Ramos (cell line): ENCODE results near the gene GLRX.

Experiments used
- in situ Hi-C: fragments of 300-500 bp; cut with MboI; formaldehyde crosslinking; loops from one replicate; pipeline ENCODE4 v1.14.3; 2022; ENCODE audit warnings: low sequenced_read_pairs; ENCODE audit not compliant: unreplicated experiment

GLRX gene

GRCh38 chr5:95788493-95788892 lies 34.0 kb downstream of the GLRX start:
- in situ Hi-C loops, result no loop called here

DNA sequence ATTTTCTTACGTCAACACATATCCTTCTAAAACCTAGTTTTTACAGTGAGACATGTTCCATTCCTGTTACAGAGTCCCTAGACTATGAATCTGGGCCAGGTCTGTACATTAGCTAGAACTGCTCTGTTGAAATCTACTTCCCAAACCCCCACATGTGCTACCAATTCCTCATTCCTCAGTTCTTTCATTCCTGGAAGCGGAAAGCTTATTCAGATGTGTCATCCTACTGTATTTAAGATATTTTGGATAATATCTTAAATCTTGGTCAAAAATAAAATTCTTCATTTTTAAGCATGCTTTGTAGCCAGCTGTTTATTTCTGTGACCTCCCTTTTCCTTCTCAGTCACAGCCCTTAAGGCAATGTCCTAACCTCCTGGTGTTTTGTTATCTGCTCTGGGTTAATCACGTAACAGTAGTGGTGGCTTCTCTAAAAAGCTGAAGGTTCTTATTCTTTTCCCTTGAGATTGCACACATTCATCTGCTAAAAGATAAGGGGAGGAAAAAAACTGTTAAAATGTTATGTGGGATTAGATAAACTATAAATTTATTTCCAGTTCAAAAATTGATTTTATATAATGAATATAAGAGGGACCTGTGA lies 35.6 kb downstream of the GLRX start:
- in situ Hi-C loops, result no loop called here

GRCh38 chr5:95784514-95785302 lies 37.8 kb downstream of the GLRX start:
- in situ Hi-C loops, result no loop called here

DNA sequence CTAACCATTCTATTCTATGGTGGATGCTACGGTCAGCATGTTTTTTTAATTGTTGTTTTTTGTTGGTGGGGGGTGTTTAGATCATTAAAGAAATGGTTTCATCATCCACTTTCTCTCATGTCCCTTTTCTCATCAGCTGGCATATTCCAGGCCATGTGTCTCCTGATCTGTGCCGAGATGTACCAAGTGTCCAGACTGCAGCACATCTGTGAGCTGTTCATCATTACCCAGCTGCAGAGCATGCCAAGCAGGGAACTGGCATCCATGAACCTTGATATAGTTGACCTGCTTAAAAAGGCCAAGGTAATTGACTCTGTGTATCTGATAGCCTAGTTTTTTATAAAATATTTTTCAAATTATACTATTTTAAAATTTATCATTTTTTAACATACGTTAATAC lies 38.9 kb downstream of the GLRX start:
- in situ Hi-C loops, result no loop called here

DNA sequence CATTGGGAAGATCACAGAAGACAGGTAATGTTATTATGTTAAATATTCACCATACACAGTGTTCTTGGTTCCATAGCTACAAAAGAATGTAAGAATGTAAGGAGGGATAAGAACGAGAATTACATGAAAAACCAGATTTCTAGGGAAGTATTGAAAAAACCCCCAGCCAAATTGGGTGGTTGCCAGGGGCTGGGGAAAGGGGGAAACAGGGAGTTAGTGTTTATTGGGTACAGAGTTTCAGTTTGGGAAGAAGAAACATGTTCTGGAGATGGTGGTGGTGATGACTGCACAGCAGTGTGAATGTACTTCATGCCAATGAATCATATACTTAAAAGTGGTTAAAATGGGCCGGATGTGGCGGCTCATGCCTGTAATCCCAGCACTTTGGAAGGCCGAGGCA lies 40.3 kb downstream of the GLRX start:
- in situ Hi-C loops, result no loop called here

- in situ Hi-C loops, result no loop called here
Measured at GRCh38 chr5:95781101-95781583, 41.4 kb downstream of the GLRX start.

GRCh38 chr5:95780597-95780996 lies 41.9 kb downstream of the GLRX start:
- in situ Hi-C loops, result no loop called here

- in situ Hi-C loops, result loop anchor here (5.0 kb wide), 1 partner anchor 68 kb away; no protein-coding TSS in a partner anchor
Measured at GRCh38 chr5:95779611-95780010, 42.9 kb downstream of the GLRX start.

DNA sequence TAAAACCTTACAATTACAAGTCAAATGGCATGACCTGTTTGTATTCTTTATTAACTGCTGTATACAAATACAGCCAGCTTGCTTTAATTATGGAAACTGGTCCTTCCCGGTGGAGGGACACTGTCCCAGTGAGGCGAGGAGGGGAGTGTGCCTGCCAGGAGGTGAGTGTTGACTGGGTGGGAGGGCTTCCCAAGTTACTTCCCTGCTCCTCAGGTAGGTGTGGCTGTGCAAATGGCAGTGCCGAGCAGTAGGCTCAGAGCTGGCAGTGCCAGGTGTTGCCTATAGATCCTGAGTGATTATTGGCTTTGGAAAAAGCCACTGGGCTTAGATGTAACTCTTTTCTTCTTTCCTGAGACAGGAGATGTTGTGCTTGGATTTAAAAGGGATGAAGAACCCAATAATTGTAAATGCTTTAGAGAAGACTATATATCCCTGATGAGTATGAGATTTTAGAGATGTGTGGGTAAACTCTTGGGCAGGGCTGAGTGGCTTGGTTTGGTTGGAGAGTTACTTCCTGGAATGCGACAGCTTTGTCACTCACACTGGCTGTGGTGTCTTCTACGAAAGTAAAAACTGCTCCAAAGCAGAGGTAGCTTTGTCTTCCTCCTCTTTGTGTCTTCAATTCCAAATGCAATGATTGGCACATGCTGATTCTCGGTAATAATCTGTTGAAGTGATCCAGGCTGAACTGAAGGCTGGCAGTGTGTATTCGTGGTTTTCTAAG lies 43.7 kb downstream of the GLRX start:
- in situ Hi-C loops, result loop anchor here (5.0 kb wide), 1 partner anchor 68 kb away; no protein-coding TSS in a partner anchor

DNA sequence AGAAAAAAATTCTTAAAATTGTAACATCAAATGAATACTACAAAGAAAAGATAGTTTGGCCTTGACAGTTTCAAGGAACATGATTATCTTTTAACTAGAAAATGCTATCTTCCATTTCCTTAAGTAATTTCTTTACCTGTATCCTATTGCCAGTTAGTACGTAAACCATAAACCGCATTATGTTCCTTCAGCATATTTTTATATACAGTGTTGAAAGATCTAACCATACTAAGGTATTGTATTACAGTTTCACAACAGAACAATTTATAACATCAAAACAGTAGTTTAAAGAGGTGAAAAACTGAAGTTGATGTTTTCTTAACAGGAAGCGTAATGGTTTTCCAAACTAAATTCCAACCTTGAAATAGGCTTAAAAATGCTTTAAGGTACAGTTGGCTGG lies 45.1 kb downstream of the GLRX start:
- in situ Hi-C loops, result loop anchor here (5.0 kb wide), 1 partner anchor 70 kb away; no protein-coding TSS in a partner anchor

- in situ Hi-C loops, result loop anchor here (25.0 kb wide), 1 partner anchor 564 kb away; no protein-coding TSS in a partner anchor
Measured at GRCh38 chr5:95773335-95774059, 49.0 kb downstream of the GLRX start.

DNA sequence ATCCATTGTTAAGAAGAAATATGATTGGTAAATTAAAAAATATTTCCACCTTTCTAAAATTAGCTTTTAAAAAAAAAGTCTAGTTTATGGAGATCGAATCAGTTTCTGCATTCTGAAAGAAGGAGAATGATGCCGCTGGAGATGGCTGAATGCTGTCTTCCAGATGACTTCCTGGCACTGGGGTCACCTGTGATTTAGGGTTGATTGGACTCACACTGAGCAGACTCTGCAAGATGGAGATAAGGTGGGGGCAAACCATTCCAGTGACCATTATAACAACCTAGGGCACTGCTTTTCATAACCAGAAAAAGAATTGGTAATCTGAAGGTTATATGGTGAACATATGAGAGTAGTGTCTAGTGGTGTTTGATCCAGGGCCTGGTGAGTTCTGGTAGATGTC lies 50.6 kb downstream of the GLRX start:
- in situ Hi-C loops, result loop anchor here (25.0 kb wide), 1 partner anchor 565 kb away; no protein-coding TSS in a partner anchor

DNA sequence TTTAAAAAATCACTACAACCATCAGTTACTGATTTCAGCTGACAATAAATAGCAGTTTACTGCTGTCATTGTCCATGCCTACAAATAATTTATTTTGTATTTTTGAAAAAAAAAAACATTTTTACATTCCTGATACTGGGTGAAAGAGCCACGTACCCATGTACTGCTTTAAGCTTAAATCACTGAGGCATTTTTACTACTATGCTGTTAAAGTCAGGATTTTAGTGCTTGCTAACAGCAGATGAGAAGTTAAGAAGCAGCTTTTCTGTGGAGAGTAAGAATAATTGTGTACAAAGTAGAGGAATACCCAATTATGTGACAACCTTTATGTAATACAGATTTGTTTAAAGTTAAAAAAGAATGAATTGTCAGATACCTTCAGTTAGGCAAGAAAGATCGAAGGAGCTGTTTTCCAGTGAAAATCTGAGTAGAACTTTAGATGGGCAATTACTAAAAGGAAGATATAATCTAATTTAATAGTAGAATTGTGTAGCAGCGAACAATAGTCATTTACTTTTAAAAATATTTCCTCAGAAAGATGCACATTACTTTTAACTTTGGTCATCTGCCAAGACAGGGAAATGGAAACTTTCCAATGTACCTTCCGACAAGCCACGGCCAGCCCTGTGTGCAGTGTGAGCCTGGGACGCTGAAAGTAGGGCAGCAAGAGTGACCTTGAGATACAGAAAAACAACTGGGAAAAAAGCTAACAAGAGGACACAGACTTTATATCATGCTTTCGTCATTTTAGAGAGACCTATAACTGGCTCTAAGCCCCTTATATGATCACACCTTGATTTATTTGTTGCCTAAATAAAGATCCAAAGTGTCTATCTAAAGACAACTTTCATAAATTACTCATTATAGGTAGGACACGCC lies 51.5 kb downstream of the GLRX start:
- in situ Hi-C loops, result loop anchor here (25.0 kb wide), 1 partner anchor 566 kb away; no protein-coding TSS in a partner anchor

- in situ Hi-C loops, result loop anchor here (25.0 kb wide), 1 partner anchor 569 kb away; no protein-coding TSS in a partner anchor
Measured at GRCh38 chr5:95768731-95769130, 53.8 kb downstream of the GLRX start.

DNA sequence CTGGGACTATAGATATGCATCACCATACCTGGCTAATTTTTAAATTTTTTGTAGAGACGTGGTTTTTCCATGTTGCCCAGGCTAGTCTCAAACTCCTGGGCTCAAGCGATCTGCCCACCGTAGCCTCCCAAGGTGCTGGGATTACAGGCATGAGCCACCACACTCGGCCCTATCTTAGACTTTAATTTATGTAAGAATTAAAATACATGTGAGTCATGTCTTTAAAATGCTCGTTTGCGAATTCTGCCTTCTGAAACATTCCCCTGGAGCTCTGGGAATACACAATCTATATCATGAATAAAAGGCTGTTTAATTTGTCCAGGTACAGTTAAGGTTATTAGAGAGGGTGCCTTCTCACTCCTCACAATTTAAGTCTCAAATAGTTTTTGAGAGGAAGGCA lies 58.6 kb downstream of the GLRX start:
- in situ Hi-C loops, result loop anchor here (25.0 kb wide), 1 partner anchor 573 kb away; no protein-coding TSS in a partner anchor
